Measurements from ENCODE around the gene MOB2.

GRCh38 chr11:1451781-1452470, 34.7 kb downstream of the MOB2 start:
- no peak for TF ChIP-seq EZH2 (IDR thresholded peaks at IDR 0.05; ENCODE audit: low read length, missing control alignments)
- TF ChIP-seq CTCF (conservative IDR thresholded peaks at IDR 0.05 in 1 of 2, IDR thresholded peaks at IDR 0.05 in 1 of 2; ENCODE audit: low read depth in 1 of 2, low read length in 2 of 2): no peak
